Lower lobe of right lung (tissue), 2 donors: ENCODE measurements around the gene LDLRAD4. TPM values are rescaled to one million over a fixed set of nuclear protein-coding genes. Genes with fewer than 3 reads are reported as not detected.

Experiments used
- ATAC-seq, 2 donors: fragments of 200-7000 bp; cut with Tn5 transposase; one replicate each; pipeline ENCODE4 v1.9.1; 2020 to 2022; ENCODE audit warnings: mild to moderate bottlenecking in 2 of 2, moderate library complexity in 2 of 2
- DNase-seq: peaks from one replicate; pipeline ENCODE4 v3.0.0-alpha.2; 2020
- H3K27ac ChIP-seq: fragments of 200-600 bp; one replicate; pipeline ENCODE4 v1.8.0; 2022
- H3K27me3 ChIP-seq: fragments of 200-600 bp; one replicate; pipeline ENCODE4 v1.8.0; 2022; ENCODE audit warnings: low read depth
- H3K36me3 ChIP-seq: fragments of 200-600 bp; one replicate; pipeline ENCODE4 v1.8.0; 2022; ENCODE audit warnings: mild to moderate bottlenecking
- H3K4me1 ChIP-seq: fragments of 200-600 bp; one replicate; pipeline ENCODE4 v1.8.0; 2022
- H3K4me3 ChIP-seq: fragments of 200-600 bp; one replicate; pipeline ENCODE4 v1.8.0; 2022; ENCODE audit warnings: mild to moderate bottlenecking
- H3K9me3 ChIP-seq: fragments of 200-600 bp; one replicate; pipeline ENCODE4 v1.8.0; 2022
- intact Hi-C: fragments of 100-400 bp; cut with DNase I; formaldehyde crosslinking; loops from one replicate; pipeline ENCODE4 v1.11.0; 2022
- total RNA-seq: library from RNA; stranded (reverse); fragmentation: NEBNext Ultra II Directional; extraction: Animal tissue kit (Norgen Biotek cat#: 25700); gene quantifications from one replicate; pipeline ENCODE4 v1.2.1, GENCODE V29; 2021
- TF ChIP-seq, protein P1 (sequence below): fragments of 200-600 bp; IDR thresholded peaks from one replicate; pipeline ENCODE4 v1.8.0; 2022; ENCODE audit warnings: antibody characterized with exemption, mild to moderate bottlenecking
- donor health status: DM: no; HTN: yes; CAD: no; lungs with severe emphysema.

Gene LDLRAD4
- total RNA-seq, 1 donor from 2014 or later, result 24.6 TPM

- Histone ChIP-seq H3K27me3 (no peaks in the 10 kb centered on the region), H3K9me3 (no peaks in the 10 kb centered on the region), H3K4me3 (no peak overlapping the region), H3K36me3 (no peaks in the 10 kb centered on the region), H3K4me1 (no peaks in the 10 kb centered on the region), H3K27ac (no peak overlapping the region)
- TF ChIP-seq, protein P1, sequence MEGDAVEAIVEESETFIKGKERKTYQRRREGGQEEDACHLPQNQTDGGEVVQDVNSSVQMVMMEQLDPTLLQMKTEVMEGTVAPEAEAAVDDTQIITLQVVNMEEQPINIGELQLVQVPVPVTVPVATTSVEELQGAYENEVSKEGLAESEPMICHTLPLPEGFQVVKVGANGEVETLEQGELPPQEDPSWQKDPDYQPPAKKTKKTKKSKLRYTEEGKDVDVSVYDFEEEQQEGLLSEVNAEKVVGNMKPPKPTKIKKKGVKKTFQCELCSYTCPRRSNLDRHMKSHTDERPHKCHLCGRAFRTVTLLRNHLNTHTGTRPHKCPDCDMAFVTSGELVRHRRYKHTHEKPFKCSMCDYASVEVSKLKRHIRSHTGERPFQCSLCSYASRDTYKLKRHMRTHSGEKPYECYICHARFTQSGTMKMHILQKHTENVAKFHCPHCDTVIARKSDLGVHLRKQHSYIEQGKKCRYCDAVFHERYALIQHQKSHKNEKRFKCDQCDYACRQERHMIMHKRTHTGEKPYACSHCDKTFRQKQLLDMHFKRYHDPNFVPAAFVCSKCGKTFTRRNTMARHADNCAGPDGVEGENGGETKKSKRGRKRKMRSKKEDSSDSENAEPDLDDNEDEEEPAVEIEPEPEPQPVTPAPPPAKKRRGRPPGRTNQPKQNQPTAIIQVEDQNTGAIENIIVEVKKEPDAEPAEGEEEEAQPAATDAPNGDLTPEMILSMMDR, result no peak
- DNase-seq (no peak), ATAC-seq (no peak)
- intact Hi-C loops, result no loop called here
These were observed 19.1 kb downstream of the LDLRAD4 start for GRCh38 chr18:13237641-13238040.

DNA sequence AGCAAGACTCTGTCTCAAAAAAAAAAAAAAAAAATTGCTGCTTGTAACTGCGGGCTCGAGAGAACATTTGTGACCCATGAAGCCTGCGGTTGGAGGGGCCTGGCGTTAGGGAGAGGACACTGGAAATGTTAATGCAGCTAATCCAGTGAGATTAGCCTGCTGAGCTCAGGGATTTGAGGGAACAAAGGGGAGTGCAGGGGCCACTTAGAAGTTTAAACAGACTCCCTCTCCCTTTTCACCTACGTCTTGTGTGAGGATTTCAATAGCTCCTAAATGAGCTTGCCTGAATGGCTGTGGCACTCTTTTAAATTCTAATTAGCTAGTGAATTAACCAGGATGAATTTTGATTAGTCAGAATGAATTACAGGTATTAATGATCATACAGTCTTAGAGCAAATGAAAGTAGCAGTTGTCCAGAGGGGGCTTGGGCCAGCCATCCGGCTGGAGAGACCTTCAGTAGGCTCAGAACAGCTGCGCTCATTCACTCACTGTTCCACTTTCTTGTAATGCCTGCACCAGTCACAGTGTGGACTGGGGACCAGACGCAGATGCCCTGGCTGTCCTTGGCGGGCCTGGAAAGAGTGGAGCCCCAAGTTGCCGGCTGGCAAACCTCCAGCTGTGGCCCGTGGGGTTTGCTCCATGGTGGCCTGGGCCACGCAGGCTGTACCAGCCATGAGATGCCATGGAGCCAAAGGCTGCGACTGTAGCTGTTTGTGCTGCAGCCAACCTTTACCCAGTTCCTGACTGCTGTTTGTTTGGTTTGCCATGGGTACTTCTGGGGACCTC, 20.8 kb downstream of the LDLRAD4 start:
- no peaks in the 10 kb centered on the region for H3K36me3 ChIP-seq
- no peaks in the 10 kb centered on the region for H3K9me3 ChIP-seq
- TF ChIP-seq, protein P1, result no peak
- H3K4me1 ChIP-seq, result no peaks in the 10 kb centered on the region
- no peaks in the 10 kb centered on the region for H3K27me3 ChIP-seq
- DNase-seq (peak; percentile 32), ATAC-seq (no peak)
- no peak overlapping the region for H3K27ac ChIP-seq
- intact Hi-C loops, result no loop called here
- H3K4me3 ChIP-seq, result no peak overlapping the region

- ATAC-seq, result no peak
- intact Hi-C loops, result no loop called here
- Histone ChIP-seq H3K4me1 (no peaks in the 10 kb centered on the region), H3K27me3 (no peaks in the 10 kb centered on the region), H3K27ac (no peak overlapping the region), H3K4me3 (no peak overlapping the region), H3K9me3 (no peaks in the 10 kb centered on the region), H3K36me3 (no peaks in the 10 kb centered on the region)
- DNase-seq, result peak; percentile 19
- TF ChIP-seq, protein P1, result no peak
These were observed 21.6 kb downstream of the LDLRAD4 start for GRCh38 chr18:13240060-13240725.

DNA sequence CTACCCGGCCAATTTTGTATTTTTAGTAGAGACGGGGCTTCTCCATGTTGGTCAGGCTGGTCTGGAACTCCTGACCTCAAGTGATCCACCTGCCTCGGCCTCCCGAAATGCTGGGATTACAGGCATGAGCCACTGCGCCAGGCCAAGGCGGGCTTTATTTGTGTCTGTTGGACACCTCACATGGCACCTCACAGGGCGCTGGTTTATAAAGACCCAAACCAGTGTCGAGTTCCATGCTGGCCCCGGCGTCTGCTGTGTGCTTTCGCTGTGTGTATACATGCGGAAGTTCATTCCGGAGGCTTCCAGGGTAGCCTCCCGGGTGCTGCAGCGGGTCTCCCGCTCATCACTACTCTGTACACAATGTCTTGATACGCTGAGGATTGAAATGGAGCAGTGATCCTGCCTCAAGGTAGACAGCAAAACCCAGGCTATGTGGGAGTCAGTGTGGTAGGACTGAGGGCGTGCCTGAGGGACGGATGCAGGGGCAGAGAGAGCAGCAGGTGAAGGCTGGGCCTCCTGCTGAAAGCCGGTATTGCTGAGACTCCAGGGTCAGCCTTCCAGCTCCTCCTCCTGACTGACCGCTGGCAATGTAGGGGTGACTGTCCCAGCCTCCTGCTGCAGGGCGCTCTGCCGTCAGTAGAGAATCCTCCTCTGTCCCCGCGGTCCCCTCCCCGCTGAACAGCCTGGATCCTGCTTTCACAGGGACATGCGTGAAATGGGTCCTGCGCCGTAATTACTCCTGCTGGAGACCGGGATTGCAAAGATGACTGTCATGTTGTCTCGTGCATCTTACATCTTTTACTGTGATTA, 22.7 kb downstream of the LDLRAD4 start:
- Histone ChIP-seq H3K4me3 (no peak overlapping the region), H3K27ac (no peak overlapping the region), H3K27me3 (no peaks in the 10 kb centered on the region), H3K36me3 (no peaks in the 10 kb centered on the region), H3K4me1 (no peaks in the 10 kb centered on the region), H3K9me3 (no peaks in the 10 kb centered on the region)
- peak; percentile 45 for DNase-seq
- ATAC-seq, result no peak
- intact Hi-C loops, result no loop called here
- TF ChIP-seq, protein P1, result no peak

GRCh38 chr18:13241893-13242175, 23.3 kb downstream of the LDLRAD4 start:
- Histone ChIP-seq H3K27me3 (no peaks in the 10 kb centered on the region), H3K9me3 (no peaks in the 10 kb centered on the region), H3K4me1 (no peaks in the 10 kb centered on the region), H3K27ac (no peak overlapping the region), H3K36me3 (no peaks in the 10 kb centered on the region), H3K4me3 (no peak overlapping the region)
- no peak for ATAC-seq
- DNase-seq, result no peak
- intact Hi-C loops, result no loop called here
- TF ChIP-seq, protein P1, result no peak
